ENCODE measurements around the gene GGTLC1.

GGTLC1 gene

DNA sequence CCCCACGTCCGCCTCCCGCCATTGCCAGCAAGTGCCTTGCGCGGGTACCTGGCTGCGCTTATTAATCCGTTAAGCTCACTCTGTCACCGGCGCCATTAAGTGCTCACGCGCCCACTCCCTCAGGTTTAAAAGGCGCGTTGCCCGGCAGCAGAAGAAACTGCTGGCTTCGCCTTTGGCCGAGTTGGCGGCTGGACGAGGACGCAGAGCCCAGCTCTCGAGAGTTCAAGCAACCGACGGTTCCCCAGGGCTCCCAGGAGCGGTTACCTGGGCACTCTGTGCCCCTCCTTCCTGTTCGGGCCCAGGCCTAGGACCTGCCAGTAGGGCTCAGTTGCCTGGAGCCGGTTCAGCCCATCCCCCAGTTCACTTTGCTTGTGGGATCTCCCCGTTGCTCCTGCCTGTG lies at the start of gene GGTLC1:
TSS of gene GGTLC1 (minus strand) at position 219 of the 400 bp plus-strand sequence. CDS start 2,168 bp downstream, outside the sequence.
- H3K27me3 Mint-ChIP-seq = no peaks in the 10 kb centered on the region
- no peaks in the 10 kb centered on the region for H3K4me1 Mint-ChIP-seq
- DNase-seq (ENCODE audit: low spot score in 2 of 2) (no peak), ATAC-seq (ENCODE audit: low read depth) (no peak)
- no peaks in the 10 kb centered on the region for H3K36me3 Mint-ChIP-seq
- H3K27ac Mint-ChIP-seq = no peak within 1 kb of the TSS
- no peaks in the 10 kb centered on the region for H3K9me3 Mint-ChIP-seq
- H3K4me3 Mint-ChIP-seq = no peak within 1 kb of the TSS

GRCh38 chr20:24034820-24035219 lies 46.2 kb upstream of the GGTLC1 start:
- H3K27me3 Mint-ChIP-seq = peaks cover 1% of the 10 kb centered on the region
- no peak for DNase-seq (ENCODE audit: low spot score in 2 of 2)
- no peak overlapping the region for H3K27ac Mint-ChIP-seq
- peaks cover 2% of the 10 kb centered on the region for H3K9me3 Mint-ChIP-seq
- no peak overlapping the region for H3K4me3 Mint-ChIP-seq
- peaks cover 8% of the 10 kb centered on the region for H3K4me1 Mint-ChIP-seq
- no peak for ATAC-seq (ENCODE audit: low read depth)
- H3K36me3 Mint-ChIP-seq = no peaks in the 10 kb centered on the region

DNA sequence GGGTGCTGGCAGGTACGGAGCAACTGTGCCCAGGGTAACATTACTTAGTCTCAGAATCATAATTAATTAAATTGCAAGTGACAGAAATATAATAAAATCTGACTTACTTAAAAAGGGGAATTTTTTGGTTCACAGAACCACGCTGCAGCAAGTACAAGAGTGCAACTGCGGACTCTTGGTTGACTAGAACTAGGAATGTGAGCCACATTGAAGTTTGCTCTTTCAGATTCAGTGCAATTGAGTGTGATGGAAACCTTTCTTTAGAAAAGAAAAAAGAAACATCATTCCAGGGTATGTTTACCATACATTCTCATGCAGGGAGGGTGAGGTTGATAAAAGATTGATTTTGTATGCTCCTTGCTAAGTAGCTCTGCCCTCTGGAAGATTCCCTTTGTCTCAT lies 45.0 kb upstream of the GGTLC1 start:
- peaks cover 2% of the 10 kb centered on the region for H3K9me3 Mint-ChIP-seq
- ATAC-seq (ENCODE audit: low read depth) = no peak
- H3K4me1 Mint-ChIP-seq = peaks cover 8% of the 10 kb centered on the region
- no peak for DNase-seq (ENCODE audit: low spot score in 2 of 2)
- no peaks in the 10 kb centered on the region for H3K36me3 Mint-ChIP-seq
- peaks cover 1% of the 10 kb centered on the region for H3K27me3 Mint-ChIP-seq
- H3K4me3 Mint-ChIP-seq = no peak overlapping the region
- no peak overlapping the region for H3K27ac Mint-ChIP-seq

GRCh38 chr20:24033151-24033550 lies 44.6 kb upstream of the GGTLC1 start:
- ATAC-seq (ENCODE audit: low read depth) (no peak), DNase-seq (ENCODE audit: low spot score in 2 of 2) (no peak)
- H3K27ac Mint-ChIP-seq = no peak overlapping the region
- H3K4me3 Mint-ChIP-seq = no peak overlapping the region
- peaks cover 8% of the 10 kb centered on the region for H3K4me1 Mint-ChIP-seq
- peaks cover 1% of the 10 kb centered on the region for H3K27me3 Mint-ChIP-seq
- peaks cover 2% of the 10 kb centered on the region for H3K9me3 Mint-ChIP-seq
- no peaks in the 10 kb centered on the region for H3K36me3 Mint-ChIP-seq

GRCh38 chr20:24032400-24032898 lies 43.9 kb upstream of the GGTLC1 start:
- no peak overlapping the region for H3K4me3 Mint-ChIP-seq
- DNase-seq (ENCODE audit: low spot score in 2 of 2) (no peak), ATAC-seq (ENCODE audit: low read depth) (peak; percentile 53)
- peaks cover 11% of the 10 kb centered on the region for H3K4me1 Mint-ChIP-seq
- no peaks in the 10 kb centered on the region for H3K36me3 Mint-ChIP-seq
- peaks cover 2% of the 10 kb centered on the region for H3K9me3 Mint-ChIP-seq
- peaks cover 1% of the 10 kb centered on the region for H3K27me3 Mint-ChIP-seq
- H3K27ac Mint-ChIP-seq = peak overlapping the region; percentile 56

- ATAC-seq (ENCODE audit: low read depth) = peak; percentile 85
- H3K4me3 Mint-ChIP-seq = peak overlapping the region; percentile 14
- peak overlapping the region; percentile 80 for H3K27ac Mint-ChIP-seq
- H3K27me3 Mint-ChIP-seq = no peaks in the 10 kb centered on the region
- no peak for DNase-seq (ENCODE audit: low spot score in 2 of 2)
- H3K9me3 Mint-ChIP-seq = no peaks in the 10 kb centered on the region
- peaks cover 9% of the 10 kb centered on the region for H3K4me1 Mint-ChIP-seq
- no peaks in the 10 kb centered on the region for H3K36me3 Mint-ChIP-seq
Observed at GRCh38 chr20:24027229-24027628, 38.6 kb upstream of the GGTLC1 start.

GRCh38 chr20:24022621-24023180 lies 34.1 kb upstream of the GGTLC1 start:
- Mint-ChIP-seq H3K9me3 (peaks cover 1% of the 10 kb centered on the region), H3K4me3 (no peak overlapping the region), H3K27ac (no peak overlapping the region), H3K4me1 (peaks cover 8% of the 10 kb centered on the region), H3K36me3 (no peaks in the 10 kb centered on the region), H3K27me3 (peaks cover 4% of the 10 kb centered on the region)
- no peak for DNase-seq (ENCODE audit: low spot score in 2 of 2)
- ATAC-seq (ENCODE audit: low read depth) = no peak

GRCh38 chr20:24018796-24019195 lies 30.2 kb upstream of the GGTLC1 start:
- Mint-ChIP-seq H3K4me3 (no peak overlapping the region), H3K4me1 (no peaks in the 10 kb centered on the region), H3K9me3 (peaks cover 1% of the 10 kb centered on the region), H3K27me3 (peaks cover 14% of the 10 kb centered on the region), H3K27ac (no peak overlapping the region), H3K36me3 (no peaks in the 10 kb centered on the region)
- DNase-seq (ENCODE audit: low spot score in 2 of 2) = no peak
- no peak for ATAC-seq (ENCODE audit: low read depth)

GRCh38 chr20:24017458-24017755 lies 28.8 kb upstream of the GGTLC1 start:
- H3K36me3 Mint-ChIP-seq = no peaks in the 10 kb centered on the region
- ATAC-seq (ENCODE audit: low read depth) = no peak
- H3K9me3 Mint-ChIP-seq = peaks cover 1% of the 10 kb centered on the region
- peaks cover 17% of the 10 kb centered on the region for H3K27me3 Mint-ChIP-seq
- no peak overlapping the region for H3K27ac Mint-ChIP-seq
- DNase-seq (ENCODE audit: low spot score in 2 of 2) = no peak
- peaks cover 2% of the 10 kb centered on the region for H3K4me1 Mint-ChIP-seq
- no peak overlapping the region for H3K4me3 Mint-ChIP-seq

- H3K4me3 Mint-ChIP-seq = no peak overlapping the region
- ATAC-seq (ENCODE audit: low read depth) = no peak
- no peak overlapping the region for H3K27ac Mint-ChIP-seq
- DNase-seq (ENCODE audit: low spot score in 2 of 2) = no peak
- H3K36me3 Mint-ChIP-seq = no peaks in the 10 kb centered on the region
- H3K27me3 Mint-ChIP-seq = peaks cover 15% of the 10 kb centered on the region
- peaks cover 2% of the 10 kb centered on the region for H3K4me1 Mint-ChIP-seq
- H3K9me3 Mint-ChIP-seq = peaks cover 1% of the 10 kb centered on the region
Observed at GRCh38 chr20:24016607-24017457, 28.3 kb upstream of the GGTLC1 start.

GRCh38 chr20:24013953-24014352 lies 25.4 kb upstream of the GGTLC1 start:
- no peaks in the 10 kb centered on the region for H3K36me3 Mint-ChIP-seq
- no peaks in the 10 kb centered on the region for H3K9me3 Mint-ChIP-seq
- DNase-seq (ENCODE audit: low spot score in 2 of 2) = no peak
- H3K27ac Mint-ChIP-seq = no peak overlapping the region
- peaks cover 13% of the 10 kb centered on the region for H3K27me3 Mint-ChIP-seq
- ATAC-seq (ENCODE audit: low read depth) = no peak
- H3K4me1 Mint-ChIP-seq = peaks cover 2% of the 10 kb centered on the region
- no peak overlapping the region for H3K4me3 Mint-ChIP-seq

GRCh38 chr20:24011282-24011681 lies 22.7 kb upstream of the GGTLC1 start:
- no peaks in the 10 kb centered on the region for H3K36me3 Mint-ChIP-seq
- H3K27ac Mint-ChIP-seq = no peak overlapping the region
- peaks cover 10% of the 10 kb centered on the region for H3K27me3 Mint-ChIP-seq
- ATAC-seq (ENCODE audit: low read depth) = no peak
- no peak for DNase-seq (ENCODE audit: low spot score in 2 of 2)
- H3K4me3 Mint-ChIP-seq = no peak overlapping the region
- H3K9me3 Mint-ChIP-seq = no peaks in the 10 kb centered on the region
- peaks cover 2% of the 10 kb centered on the region for H3K4me1 Mint-ChIP-seq

- ATAC-seq (ENCODE audit: low read depth) (no peak), DNase-seq (ENCODE audit: low spot score in 2 of 2) (no peak)
- Mint-ChIP-seq H3K9me3 (peaks cover 3% of the 10 kb centered on the region), H3K27me3 (peaks cover 2% of the 10 kb centered on the region), H3K4me1 (peaks cover 5% of the 10 kb centered on the region), H3K27ac (no peak overlapping the region), H3K4me3 (no peak overlapping the region), H3K36me3 (no peaks in the 10 kb centered on the region)
Observed at GRCh38 chr20:24007758-24008157, 19.2 kb upstream of the GGTLC1 start.

GRCh38 chr20:24007073-24007595 lies 18.6 kb upstream of the GGTLC1 start:
- no peak for ATAC-seq (ENCODE audit: low read depth)
- H3K27ac Mint-ChIP-seq = no peak overlapping the region

More at GRCh38 chr20:24007073-24007595, 18.6 kb upstream of the GGTLC1 start:
- no peak for DNase-seq (ENCODE audit: low spot score in 2 of 2)
- Mint-ChIP-seq H3K9me3 (peaks cover 4% of the 10 kb centered on the region), H3K4me3 (no peak overlapping the region), H3K36me3 (no peaks in the 10 kb centered on the region), H3K4me1 (peaks cover 5% of the 10 kb centered on the region), H3K27me3 (no peaks in the 10 kb centered on the region)
